OCI-LY7 (cell line): ENCODE measurements around the gene SCP2D1. TPM values are rescaled to one million over a fixed set of nuclear protein-coding genes. Genes with fewer than 3 reads are reported as not detected.

Experiments used
- BruUV-seq: library from RNA; stranded (reverse); fragments of 400-500 nt; replicated peaks from 2 replicates; lab custom pipeline; 2021; lab: Mats Ljungman, UMichigan
- CTCF ChIA-PET: fragments of 300-600 bp; sonication (Branson Sonifier 250); formaldehyde crosslinking; loops from one replicate; lab custom pipeline; 2022; ENCODE audit warnings: antibody characterized with exemption; ENCODE audit not compliant: unreplicated experiment; lab: Charles Lee
- POLR2A ChIA-PET: fragments of 300-600 bp; sonication (Branson Sonifier 250); formaldehyde crosslinking; loops from one replicate; lab custom pipeline; 2022; ENCODE audit warnings: antibody characterized with exemption; lab: Charles Lee
- DNase-seq: peaks from one replicate; pipeline ENCODE4 v3.0.0-alpha.2; 2015; ENCODE audit warnings: low spot score
- H2AFZ ChIP-seq: fragments of 200-600 bp; sonication (generic), shearing (Covaris generic); 2 replicates; pipeline ENCODE4 v1.6.1; 2014; ENCODE audit warnings: mild to moderate bottlenecking, antibody characterized with exemption, low read length, moderate library complexity
- H3K27ac ChIP-seq: fragments of 200-600 bp; sonication (generic); 2 replicates; pipeline ENCODE4 v1.5.1; 2014; ENCODE audit warnings: mixed run types, low read depth, mild to moderate bottlenecking, moderate library complexity, low read length, inconsistent platforms; ENCODE audit not compliant: poor library complexity, severe bottlenecking
- H3K36me3 ChIP-seq: fragments of 200-600 bp; sonication (generic); 2 replicates; pipeline ENCODE4 v1.6.1; 2014; ENCODE audit warnings: mild to moderate bottlenecking, antibody characterized with exemption, low read length, moderate library complexity, mixed read lengths; ENCODE audit not compliant: insufficient read depth
- H3K4me1 ChIP-seq: fragments of 200-600 bp; sonication (generic); 2 replicates; pipeline ENCODE4 v1.5.1; 2014; ENCODE audit warnings: mild to moderate bottlenecking, low read length; ENCODE audit not compliant: insufficient read depth, poor library complexity, severe bottlenecking
- H3K4me2 ChIP-seq: fragments of 200-600 bp; sonication (generic); 2 replicates; pipeline ENCODE4 v1.6.1; 2014; ENCODE audit warnings: mild to moderate bottlenecking, low read length
- H3K4me3 ChIP-seq: fragments of 200-600 bp; sonication (generic); 2 replicates; pipeline ENCODE4 v1.5.1; 2014; ENCODE audit warnings: mild to moderate bottlenecking, low read depth, low read length; ENCODE audit not compliant: poor library complexity, severe bottlenecking
- H3K79me2 ChIP-seq: fragments of 200-600 bp; sonication (generic); 2 replicates; pipeline ENCODE4 v1.6.1; 2016; ENCODE audit warnings: low read depth, mild to moderate bottlenecking, low read length, moderate library complexity, mixed read lengths; ENCODE audit not compliant: insufficient read depth
- H3K9me2 ChIP-seq: fragments of 200-600 bp; sonication (generic); 2 replicates; pipeline ENCODE4 v1.6.1; 2016; ENCODE audit warnings: mild to moderate bottlenecking, low read length, mixed read lengths; ENCODE audit not compliant: insufficient read depth
- H3K9me3 ChIP-seq: fragments of 200-600 bp; sonication (generic); 2 replicates; pipeline ENCODE4 v1.6.1; 2014; ENCODE audit warnings: mild to moderate bottlenecking, mixed run types, low read length, mixed read lengths
- H4K20me1 ChIP-seq: fragments of 200-600 bp; sonication (generic); 2 replicates; pipeline ENCODE4 v1.6.1; 2014; ENCODE audit warnings: mild to moderate bottlenecking, antibody characterized with exemption, low read length, moderate library complexity, mixed read lengths; ENCODE audit not compliant: insufficient read depth
- CTCF ChIP-seq: fragments of 200-600 bp; sonication (generic); conservative IDR thresholded peaks from 2 replicates; pipeline ENCODE4 v1.5.1; 2014; ENCODE audit warnings: mild to moderate bottlenecking, antibody characterized with exemption, low read length, moderate library complexity, mixed read lengths
- EZH2phosphoT487 ChIP-seq: fragments of 200-600 bp; sonication (generic); IDR thresholded peaks from 2 replicates; pipeline ENCODE4 v1.6.1; 2018; ENCODE audit warnings: low read depth, borderline replicate concordance, mild to moderate bottlenecking, mixed run types, antibody characterized with exemption, low read length, moderate library complexity, mixed read lengths
- intact Hi-C: fragments of 100-400 bp; cut with micrococcal nuclease; formaldehyde crosslinking; loops from one replicate; pipeline ENCODE4 v1.10.0; 2022; ENCODE audit not compliant: unreplicated experiment
- total RNA-seq, 2 experiments: library from RNA; depleted of rRNA in 1 of 2; stranded (reverse); fragments of >200 nt in 1 of 2; shearing (Covaris generic) in 1 of 2; gene quantifications; 2 replicates each; pipeline ENCODE4 v1.2.3, GENCODE V29; 2014 to 2022

The SCP2D1 gene
- total RNA-seq, 2 experiments from 2014 or later, result not detected

DNA sequence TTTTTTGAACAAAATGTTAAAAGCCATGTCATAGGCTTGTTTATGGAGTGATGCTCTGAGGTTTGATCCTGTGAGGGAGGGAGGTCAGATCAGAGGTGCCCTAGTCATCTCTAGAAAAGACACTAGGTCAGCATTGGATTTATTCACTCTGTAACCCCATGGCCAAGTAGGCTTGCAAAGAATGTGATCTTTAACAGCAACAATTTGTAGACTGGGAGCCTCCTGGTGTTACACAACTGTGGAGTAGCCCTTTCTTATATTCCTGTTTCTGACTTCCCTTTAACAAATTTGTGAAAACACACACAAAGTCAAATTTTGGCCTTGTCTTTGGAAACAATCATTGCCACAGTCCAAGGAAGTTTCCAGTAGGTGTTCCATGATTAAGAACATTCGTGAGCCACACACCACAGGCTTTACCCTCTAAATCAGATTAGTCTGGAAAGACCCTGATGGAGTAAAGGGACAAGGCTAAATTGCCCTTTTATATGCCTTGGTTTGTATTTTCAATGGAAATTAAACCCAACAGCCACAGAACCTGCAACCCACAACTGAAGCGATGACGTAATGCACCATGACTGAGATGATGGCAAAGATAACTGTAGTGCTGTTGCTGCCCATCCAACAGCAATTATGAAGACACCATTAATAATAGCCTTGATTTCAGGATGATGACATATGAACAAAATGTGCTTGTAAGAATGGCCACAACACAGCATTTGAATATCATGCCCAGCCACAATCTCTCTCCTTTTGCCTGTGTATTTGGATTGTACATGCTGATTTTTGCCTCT is 22.1 kb downstream of the SCP2D1 start:
- H4K20me1 ChIP-seq, result no peaks in the 10 kb centered on the region
- POLR2A ChIA-PET, result no interaction called here
- H3K36me3 ChIP-seq, result no peaks in the 10 kb centered on the region
- H3K9me2 ChIP-seq, result no peaks in the 10 kb centered on the region
- no peak overlapping the region for H2AFZ ChIP-seq
- BruUV-seq, result no TSS peak
- H3K4me1 ChIP-seq, result no peaks in the 10 kb centered on the region
- DNase-seq, result no peak
- intact Hi-C loops, result no loop called here
- CTCF ChIA-PET, result no interaction called here
- no peaks in the 10 kb centered on the region for H3K79me2 ChIP-seq
- no peaks in the 10 kb centered on the region for H3K9me3 ChIP-seq
- no peak overlapping the region for H3K4me2 ChIP-seq
- no peak overlapping the region for H3K27ac ChIP-seq
- TF ChIP-seq EZH2phosphoT487 (no peak), CTCF (no peak)
- H3K4me3 ChIP-seq, result no peak overlapping the region

GRCh38 chr20:18837718-18838117 is 24.1 kb downstream of the SCP2D1 start:
- Histone ChIP-seq H3K9me3 (no peaks in the 10 kb centered on the region), H3K79me2 (no peaks in the 10 kb centered on the region), H3K36me3 (no peaks in the 10 kb centered on the region), H3K9me2 (no peaks in the 10 kb centered on the region), H3K4me2 (no peak overlapping the region), H4K20me1 (no peaks in the 10 kb centered on the region), H2AFZ (no peak overlapping the region), H3K27ac (no peak overlapping the region), H3K4me1 (no peaks in the 10 kb centered on the region), H3K4me3 (no peak overlapping the region)
- ChIA-PET CTCF (no interaction called here), POLR2A (no interaction called here)
- BruUV-seq, result no TSS peak
- DNase-seq, result no peak
- no peak for TF ChIP-seq EZH2phosphoT487
- intact Hi-C loops, result no loop called here

DNA sequence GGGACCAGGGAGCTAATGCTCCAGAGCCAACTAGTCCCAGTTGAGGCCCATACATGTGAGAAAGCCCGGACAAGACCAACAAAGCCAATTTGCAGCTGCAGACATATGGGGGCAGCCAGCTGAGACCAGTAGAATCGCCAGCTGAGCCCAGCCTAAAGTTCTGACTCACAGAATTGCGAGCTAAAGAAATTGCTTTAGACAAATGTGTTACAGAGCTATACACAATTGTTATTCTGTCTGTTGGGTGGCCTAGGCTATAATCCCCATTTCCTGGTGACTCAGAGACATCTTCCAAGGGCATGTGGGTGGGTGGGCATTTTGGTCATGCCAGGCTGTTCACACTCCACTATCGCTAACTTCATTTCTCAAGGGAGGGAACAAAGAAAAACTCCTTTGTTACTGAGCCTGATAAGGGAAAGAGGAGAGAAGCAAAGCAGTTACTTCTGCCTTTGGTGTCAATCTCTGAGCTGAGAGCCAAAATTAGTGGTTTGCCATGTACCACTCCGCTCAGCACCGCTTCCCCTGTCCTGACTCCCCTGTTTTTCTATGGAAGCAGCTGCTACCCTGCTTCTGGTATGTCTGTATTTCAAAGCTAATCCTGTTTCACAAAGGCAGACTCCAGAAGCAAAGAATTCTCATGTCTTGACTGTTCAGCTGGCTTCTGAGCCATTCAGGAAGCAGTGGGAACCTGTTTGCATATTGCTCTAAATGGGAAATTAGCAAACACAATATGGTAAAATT is 26.1 kb downstream of the SCP2D1 start:
- ChIA-PET POLR2A (interaction anchor here (0.6 kb wide), 2 partner anchors 103 to 1584 kb away, joined by 3 to 4 read pairs; no protein-coding TSS in a partner anchor), CTCF (no interaction called here)
- Histone ChIP-seq H3K4me1 (no peaks in the 10 kb centered on the region), H4K20me1 (no peaks in the 10 kb centered on the region), H3K79me2 (no peaks in the 10 kb centered on the region), H3K9me3 (no peaks in the 10 kb centered on the region), H3K4me3 (no peak overlapping the region), H3K4me2 (no peak overlapping the region), H3K9me2 (no peaks in the 10 kb centered on the region), H3K27ac (no peak overlapping the region), H2AFZ (no peak overlapping the region), H3K36me3 (no peaks in the 10 kb centered on the region)
- intact Hi-C loops, result no loop called here
- DNase-seq, result no peak
- TF ChIP-seq EZH2phosphoT487 (no peak), CTCF (no peak)
- BruUV-seq, result no TSS peak
